Esophagus muscularis mucosa (tissue), 4 donors: ENCODE measurements around the gene YOD1.

Experiments used
- CTCF ChIP-seq, 3 experiments: fragments of 200-600 bp in 2 of 3; fragments of 450-650 bp in 1 of 3; sonication (generic) in 2 of 3; IDR thresholded peaks; one replicate each; pipeline ENCODE4 v1.5.1; 2017 to 2019; ENCODE audit warnings: antibody characterized with exemption in 3 of 3, mild to moderate bottlenecking in 2 of 3, moderate library complexity in 1 of 3
- EP300 ChIP-seq: sonication (generic); formaldehyde crosslinking; IDR thresholded peaks from one replicate; pipeline ENCODE4 v1.6.1; 2017; ENCODE audit warnings: antibody characterized with exemption
- POLR2AphosphoS5 ChIP-seq, 2 donors: sonication (generic); formaldehyde crosslinking; IDR thresholded peaks; one replicate each; pipeline ENCODE4 v1.6.1; 2017; ENCODE audit warnings: antibody characterized with exemption in 2 of 2

GRCh38 chr1:207073906-207074820 lies 23.2 kb upstream of the YOD1 start:
- TF ChIP-seq POLR2AphosphoS5 (IDR thresholded peaks at IDR 0.05) (no peak), EP300 (no peak), CTCF (IDR thresholded peaks at IDR 0.05) (no peak)
